RPMI7951 (cell line): ENCODE measurements around the gene MICAL2. TPM values are rescaled to one million over a fixed set of nuclear protein-coding genes. Genes with fewer than 3 reads are reported as not detected.
A peak's percentile ranks its signal among the peaks of the same experiment; 100 is the strongest.

ENCODE experiments used
- DNase-seq: peaks from one replicate; pipeline ENCODE4 v3.0.0-alpha.2; 2012; ENCODE audit warnings: low read depth
- total RNA-seq: library from RNA; depleted of rRNA; stranded (reverse); fragments of >200 nt; shearing (Covaris generic); gene quantifications from 2 replicates; pipeline ENCODE4 v1.2.3, GENCODE V29; 2014

The MICAL2 gene
- total RNA-seq, 1 experiment from 2014 or later: 58.6 TPM

DNA sequence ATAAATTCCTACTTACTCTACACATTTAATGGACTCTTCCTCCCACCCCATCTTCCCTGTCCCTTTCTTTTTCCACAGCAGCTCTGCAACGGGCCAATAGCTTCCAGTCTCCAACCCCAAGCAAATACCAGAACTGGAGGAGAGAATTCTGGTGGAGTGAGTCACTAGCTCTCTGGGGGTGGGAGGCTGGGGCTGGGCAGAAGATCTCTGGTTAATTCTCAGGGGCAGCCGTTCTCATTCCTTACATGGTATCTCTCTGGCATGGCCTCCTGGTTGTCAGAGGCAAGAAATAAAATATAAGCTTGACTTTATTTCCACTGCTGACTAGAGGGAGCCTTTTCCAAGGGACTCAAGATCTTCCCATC, 176.6 kb downstream of the MICAL2 start:
- DNase-seq: peak; percentile 95

DNA sequence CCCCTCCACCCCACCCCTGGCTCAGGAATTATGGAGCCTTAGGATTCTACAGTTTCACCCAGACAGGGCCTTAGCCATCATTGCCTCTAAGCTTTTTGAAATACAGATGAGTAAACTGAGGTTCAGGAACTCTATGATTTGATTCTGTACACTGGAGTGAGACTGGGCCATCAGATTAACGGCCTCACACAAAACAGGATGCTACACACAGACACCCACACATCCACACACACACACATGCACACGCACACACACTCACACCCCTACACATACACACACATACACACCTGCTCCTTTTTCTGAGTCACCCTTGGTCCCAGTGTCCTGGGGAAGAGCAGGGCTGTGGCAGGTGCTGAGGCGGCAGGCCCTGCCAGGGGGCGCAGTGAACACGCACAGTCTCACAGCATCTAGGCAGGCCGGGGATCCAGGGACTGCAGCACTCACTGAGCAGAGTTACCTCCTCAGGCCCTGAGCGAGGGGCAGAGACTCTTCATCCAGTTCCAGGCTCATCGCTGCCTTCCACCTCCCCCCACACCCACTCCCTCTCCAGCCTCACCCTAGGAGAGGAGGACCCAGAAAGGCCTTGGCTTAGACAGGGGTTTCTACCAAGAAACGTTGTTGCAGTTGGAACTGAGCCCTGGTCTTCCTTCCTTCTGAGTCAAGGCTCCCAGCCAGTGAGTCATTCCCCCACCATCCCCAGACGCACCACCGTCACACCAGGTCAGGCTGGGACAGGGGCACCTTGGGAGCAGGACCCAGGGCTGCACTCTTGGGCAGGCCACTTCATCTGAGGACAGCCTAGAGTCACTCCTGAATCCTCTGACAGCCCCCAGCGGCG, 177.2 kb downstream of the MICAL2 start:
- peak; percentile 94 for DNase-seq

DNA sequence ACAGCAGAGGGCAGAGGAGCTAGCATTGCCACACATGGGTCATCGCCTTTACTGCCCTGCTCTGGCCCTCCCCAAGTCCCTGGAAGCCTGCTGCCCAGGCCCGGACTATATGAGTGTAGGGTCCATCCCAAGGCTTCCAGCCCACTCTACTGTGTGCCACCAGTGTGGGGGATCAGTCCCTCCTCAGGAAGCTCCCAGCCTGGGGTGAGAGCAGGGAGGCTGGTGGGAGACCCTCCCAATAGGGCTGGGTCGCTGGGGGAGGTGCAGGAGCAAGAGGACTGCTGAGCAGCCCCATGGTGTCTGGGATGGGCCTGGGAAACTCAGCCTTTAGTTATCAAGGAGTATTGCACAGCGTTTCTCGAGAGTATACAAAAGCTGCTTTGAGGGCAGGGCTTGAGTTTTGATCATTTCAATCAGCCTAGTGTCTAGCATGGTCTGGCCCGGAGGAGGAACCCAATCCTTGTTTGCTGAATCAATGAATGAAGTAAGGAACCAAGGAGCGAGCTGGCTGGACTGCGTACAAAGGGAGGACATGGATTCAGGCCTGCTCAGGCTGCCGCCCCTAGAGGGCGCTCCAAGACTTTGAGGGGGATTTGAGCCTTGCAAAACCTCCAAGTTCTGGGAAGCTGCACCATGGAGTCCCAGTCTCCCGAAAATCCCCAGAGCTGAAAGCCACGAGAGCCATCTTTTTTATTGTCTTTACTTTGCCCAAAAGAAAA, 178.0 kb downstream of the MICAL2 start:
- DNase-seq: peak; percentile 85

DNA sequence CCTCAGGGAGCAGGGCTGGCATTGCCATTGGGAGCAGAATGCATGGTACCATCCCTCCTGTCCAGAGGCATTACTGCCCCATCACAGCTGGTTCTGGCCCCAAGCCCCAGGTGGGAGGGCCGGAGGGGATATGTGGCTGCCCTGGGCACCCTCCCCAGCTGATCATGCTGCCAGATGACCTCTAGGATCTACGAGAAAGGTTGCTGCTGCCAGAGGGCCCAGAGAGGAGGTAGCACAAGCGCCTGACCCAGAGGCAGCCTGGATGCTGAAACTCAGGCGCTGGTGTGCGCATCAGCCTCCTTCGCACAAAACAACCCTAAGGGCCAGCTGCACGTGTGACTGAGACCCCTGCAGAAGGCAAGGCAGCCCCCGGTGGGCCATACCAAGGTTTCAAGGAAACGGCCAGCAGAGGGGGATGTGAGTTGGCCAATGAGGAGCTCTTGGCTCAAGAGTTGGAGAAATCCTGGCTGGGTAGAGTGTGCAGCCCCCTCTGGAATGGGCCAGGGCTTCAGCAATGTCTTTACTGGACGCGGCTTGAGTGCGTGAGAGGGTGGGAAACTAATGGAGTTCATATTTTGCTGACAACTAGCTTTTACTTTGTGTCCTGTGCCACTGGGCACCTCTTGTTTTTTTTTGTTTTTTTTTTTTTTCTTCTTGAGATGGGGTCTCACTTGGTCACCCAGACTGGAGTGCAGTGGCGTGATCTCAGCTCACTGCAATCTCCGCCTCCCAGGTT, 178.7 kb downstream of the MICAL2 start:
- DNase-seq: no peak

DNA sequence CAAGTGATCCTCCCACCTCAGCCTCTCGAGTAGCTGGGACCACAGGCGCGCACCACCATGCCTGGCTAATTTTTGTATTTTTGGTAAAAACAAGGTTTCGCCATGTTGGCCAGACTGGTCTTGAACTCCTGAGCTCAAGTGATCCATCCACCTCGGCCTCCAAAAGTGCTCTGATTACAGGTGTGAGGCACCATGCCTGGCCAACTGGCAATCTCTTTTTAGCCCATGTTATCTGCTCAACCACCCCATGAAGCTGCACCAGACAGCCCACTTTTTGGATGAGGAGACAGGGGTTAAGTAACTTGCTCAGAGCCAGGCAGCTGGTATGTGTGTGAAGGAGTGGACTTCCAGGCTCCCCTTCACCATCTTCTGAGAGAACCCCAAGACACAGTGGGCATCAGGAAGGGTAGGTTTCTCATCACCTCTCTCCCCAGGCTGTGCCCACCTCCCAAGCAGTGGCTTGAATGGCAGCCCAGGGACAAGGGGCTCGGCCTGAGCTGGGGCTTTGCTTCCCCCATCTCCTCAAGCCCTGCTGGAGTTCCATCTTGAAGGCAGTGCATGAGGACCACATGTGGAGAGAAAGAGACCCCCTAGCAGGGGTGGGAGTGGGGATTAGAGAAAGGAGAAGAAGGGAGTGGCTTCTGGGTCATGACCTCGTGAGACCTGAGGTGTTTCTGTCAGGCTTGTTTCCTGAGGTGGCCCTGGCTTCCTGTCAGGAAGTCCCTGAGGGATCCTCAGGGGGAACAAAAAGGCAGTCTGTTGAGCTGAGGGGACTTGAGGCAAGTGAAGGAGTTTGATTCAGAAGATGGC, 179.5 kb downstream of the MICAL2 start:
- no peak for DNase-seq

DNA sequence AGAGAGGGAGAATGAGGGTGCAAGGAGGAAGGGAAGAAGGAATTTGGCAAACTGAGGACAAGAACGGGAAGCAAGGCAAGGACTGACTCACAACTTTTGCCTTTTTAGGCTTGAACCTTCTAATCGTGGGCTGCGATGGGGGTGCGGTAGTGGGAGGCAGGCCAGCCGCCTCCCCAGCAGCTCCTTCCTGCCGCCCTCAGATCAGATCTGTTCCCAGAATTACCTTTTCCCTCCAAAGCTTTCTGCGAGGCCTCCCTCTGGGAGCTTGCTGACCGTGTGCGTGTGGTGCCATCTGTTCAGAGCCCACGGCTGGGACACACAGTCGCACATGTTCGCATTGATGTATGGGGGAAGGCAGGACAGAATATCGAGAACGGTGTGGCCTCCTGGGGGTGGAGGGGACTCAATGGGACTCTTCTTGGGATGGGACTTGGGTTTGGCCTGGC, 180.1 kb downstream of the MICAL2 start:
- DNase-seq: no peak

DNA sequence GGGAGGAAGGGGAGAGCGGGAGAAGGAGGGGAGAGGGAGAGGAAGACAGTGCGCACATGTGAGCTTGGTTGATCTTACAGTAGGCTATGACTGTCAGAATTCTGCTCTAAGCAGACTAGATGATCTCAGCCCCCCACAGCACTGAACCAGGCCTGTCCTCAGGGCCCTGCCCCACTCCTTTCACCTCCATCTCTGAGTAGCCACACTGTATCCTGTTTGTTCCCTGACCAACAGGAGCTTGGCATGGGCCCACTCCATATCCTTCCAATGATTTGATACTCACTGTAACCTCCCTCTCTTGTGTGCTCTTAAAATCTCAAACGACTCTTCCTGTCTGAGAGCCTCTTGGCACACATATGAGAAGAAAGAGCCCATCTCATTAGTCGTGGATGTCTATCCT, 180.9 kb downstream of the MICAL2 start:
- no peak for DNase-seq

DNA sequence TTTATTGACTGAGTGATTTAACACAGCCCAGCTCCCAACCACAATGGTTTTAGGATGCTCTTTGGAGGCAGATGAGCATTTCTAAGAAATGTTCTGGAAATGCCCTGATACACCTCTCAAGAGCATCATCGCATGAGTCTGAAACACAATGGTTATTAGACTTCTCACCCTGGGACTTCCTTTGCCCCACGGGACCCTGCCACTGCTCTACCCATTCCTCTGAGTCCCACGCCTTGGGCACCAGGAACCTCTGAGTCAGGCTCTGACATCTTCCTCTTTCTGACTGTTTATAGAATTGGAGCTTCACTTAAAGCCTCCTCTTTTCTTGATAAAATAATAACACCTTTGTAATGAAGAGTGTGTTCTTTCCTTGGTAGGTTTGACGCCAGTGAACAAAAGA, 181.4 kb downstream of the MICAL2 start:
- DNase-seq: no peak

DNA sequence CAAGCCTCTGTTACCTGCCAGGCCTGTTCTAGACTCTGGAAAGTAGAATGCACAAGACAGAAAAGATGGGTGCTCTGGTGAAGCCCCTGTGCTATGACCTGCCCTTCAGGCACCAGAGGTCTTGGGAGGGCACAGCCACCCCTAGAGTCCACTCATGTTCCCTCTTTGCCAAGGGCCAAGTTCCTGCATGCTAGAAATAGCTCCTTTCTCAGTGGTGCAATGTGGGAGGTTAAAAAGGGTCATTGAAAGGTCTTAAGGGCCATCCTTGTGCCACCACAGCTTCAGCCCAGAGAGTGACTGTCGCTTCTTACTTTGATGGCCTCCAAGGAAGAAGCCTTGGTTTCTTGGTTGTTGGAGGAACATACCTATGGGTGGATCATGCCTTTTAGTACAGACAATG, 182.4 kb downstream of the MICAL2 start:
- no peak for DNase-seq

DNA sequence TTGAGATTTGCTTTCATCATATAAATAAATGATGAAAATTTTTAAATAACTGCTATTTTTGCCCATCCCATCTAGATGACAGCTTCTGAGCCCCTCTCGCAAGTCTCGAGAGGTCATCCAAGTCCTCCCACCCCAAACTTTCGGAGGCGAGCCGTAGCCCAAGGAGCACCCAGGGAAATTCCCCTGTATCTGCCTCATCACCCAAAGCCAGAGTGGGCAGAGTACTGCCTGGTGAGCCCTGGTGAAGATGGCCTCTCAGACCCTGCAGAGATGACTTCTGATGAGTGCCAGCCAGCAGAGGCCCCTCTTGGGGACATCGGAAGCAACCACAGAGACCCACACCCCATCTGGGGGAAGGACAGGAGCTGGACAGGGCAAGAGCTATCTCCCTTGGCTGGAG, 183.1 kb downstream of the MICAL2 start:
- no peak for DNase-seq

DNA sequence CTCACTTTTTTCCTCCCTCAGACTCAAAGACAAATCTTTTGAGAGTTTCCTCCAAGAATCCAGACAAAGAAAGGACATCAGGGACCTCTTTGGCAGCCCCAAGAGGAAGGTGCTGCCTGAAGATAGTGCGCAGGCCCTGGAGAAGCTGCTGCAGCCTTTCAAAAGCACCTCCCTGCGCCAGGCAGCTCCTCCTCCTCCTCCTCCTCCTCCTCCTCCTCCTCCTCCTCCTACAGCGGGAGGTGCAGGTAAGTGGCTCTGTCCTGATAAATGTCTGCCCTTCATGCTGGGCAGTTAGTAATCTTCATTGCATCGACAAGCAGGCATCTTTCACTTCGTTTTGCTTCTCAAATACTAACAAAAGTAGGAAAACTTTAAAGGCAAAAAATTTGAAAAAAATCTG, 184.2 kb downstream of the MICAL2 start:
- DNase-seq: no peak

DNA sequence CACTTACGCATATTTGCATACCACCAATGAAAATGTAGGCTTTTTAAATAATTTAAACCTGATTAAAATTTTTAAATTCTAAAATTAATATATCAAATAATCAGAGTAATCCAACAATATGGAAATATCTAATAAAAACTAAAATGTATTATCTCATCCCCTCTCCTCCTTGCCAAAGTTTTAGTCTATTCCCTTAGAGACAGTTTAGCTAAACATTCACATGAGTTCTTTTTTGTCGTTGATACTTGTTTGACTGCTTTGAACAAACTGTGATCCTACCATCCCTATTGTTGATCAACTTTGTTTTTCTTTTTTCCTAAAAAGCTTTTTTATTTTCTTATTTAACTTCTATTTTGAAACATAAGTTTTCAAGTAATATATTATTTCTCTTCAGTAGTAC, 185.6 kb downstream of the MICAL2 start:
- DNase-seq: no peak

DNA sequence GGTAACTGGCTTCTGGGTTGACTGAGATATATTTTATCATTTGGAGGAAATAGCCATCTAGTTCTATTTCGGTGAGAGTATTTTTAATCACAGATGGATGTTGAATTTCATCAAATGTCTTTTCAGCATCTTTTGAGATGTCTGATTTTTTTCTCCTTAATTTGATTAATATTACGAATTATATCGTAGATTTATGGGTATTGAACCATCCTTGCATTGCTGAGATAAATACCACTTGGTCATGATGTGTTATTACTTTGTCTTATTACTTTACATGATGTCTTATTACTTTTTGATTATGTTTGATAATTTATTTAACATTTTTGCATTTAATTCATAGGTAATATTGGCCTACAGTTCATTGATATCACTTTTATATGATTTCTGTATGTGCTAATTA, 188.2 kb downstream of the MICAL2 start:
- no peak for DNase-seq

DNA sequence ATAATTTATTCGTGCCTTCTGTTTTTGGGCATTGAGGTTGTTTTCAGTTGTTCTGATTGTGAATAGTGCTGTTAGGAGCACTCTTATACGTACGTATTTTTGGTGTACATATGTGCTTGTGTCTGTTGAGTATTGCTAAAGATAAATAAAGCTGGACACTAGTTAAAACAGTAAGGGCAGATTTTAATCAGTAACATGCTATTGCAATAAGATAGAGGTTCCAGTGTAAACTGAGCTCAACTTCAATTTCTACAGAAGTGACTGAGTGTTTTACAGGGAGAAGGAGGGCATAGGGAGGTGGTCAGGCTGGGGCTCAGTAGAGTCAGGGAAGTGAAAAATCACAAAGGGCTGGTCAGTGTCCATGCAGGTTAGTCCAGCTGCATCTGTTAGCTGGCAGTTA, 191.0 kb downstream of the MICAL2 start:
- no peak for DNase-seq

DNA sequence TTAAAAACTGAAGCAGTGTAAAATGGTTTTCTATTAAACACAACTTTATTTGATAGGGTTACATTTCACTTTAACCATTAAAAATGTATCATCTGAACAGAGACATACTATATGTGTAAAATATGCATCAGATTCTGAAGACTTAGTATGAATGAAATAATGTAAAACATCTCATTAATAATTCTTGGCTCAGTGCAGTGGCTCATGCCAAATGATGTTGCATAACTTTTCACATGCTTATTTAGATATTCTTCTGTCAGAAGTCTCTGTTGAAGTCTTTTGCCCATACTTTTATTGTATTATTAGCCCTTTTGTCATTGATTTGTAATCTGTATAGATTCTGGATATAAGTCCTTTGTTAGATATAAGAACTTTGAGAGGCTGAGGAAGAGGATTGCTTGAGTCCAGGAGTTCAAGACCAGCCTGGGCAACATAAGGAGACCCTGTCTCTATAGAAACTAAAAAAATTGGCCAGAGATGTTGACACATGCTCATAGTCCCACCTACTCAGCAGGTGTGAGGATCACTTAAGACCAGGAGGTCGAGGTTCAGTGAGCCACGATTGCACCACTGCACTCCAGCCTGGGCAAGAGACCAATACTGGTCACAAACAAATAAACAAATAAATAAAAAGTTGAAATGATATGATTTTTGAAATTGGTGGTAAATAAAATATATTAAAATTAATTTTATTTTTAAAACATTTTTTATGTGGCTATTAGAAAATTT, 193.2 kb downstream of the MICAL2 start:
- no peak for DNase-seq

DNA sequence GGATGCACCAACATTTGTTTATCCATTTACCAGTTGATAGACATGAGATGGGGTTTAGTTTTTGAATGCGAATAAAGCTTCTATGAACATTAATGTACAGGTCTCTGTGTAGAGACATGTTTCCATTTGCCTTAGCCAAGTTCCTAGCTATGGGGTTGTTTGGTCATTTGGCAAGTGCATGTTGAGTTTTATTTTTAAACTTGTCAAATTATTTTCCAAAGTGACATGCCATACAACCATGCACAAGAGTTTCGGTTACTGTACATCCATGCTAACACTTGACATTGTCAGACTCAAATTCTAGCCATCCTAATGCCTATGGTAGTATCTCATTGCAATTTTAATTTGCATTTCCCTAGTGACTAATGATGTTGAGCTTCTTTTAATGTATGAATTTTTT, 196.4 kb downstream of the MICAL2 start:
- no peak for DNase-seq

DNA sequence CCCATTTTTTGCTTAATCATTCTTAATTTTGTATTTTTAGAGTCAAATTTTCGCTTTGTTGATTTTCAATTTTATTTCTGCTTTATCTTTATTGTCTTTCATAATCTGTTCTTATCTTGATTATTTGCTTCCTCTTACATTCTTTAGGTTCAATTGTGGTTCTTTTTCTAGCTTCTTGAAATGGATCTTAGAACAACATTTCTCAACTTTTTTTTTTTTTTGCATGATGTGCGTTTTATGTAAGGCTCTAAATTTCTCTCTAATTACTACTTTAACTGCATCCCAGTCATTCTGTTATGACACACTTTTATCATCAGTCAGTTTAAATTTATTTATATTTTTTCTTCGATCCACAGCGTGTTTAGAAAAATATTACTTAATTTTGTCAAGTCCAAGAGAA, 201.7 kb downstream of the MICAL2 start:
- DNase-seq: no peak
